H1 (cell line): Measurements from ENCODE around the gene CASQ1. TPM values are rescaled to one million over a fixed set of nuclear protein-coding genes. Genes with fewer than 3 reads are reported as not detected.

Experiments
- CBX5 ChIP-seq: fragments of 300-800, 300-1000 bp; sonication (generic); IDR thresholded peaks from 2 replicates; pipeline ENCODE4 v1.7.1; 2016; ENCODE audit warnings: antibody characterized with exemption, low read length, low read depth
- CHD7 ChIP-seq: fragments of 300-600 bp; sonication (generic); IDR thresholded peaks from 2 replicates; pipeline ENCODE4 v1.7.1; 2012; ENCODE audit warnings: low read length, moderate library complexity, mild to moderate bottlenecking, inconsistent platforms; ENCODE audit not compliant: insufficient replicate concordance
- KDM1A ChIP-seq: fragments of 200-600, 300-600 bp; sonication (generic); IDR thresholded peaks from 2 replicates; pipeline ENCODE4 v1.7.1; 2016; ENCODE audit warnings: mild to moderate bottlenecking, low read length, borderline replicate concordance
- RBBP5 ChIP-seq: IDR thresholded peaks from 2 replicates; pipeline ENCODE4 v1.7.1; 2012; ENCODE audit warnings: low read depth, mild to moderate bottlenecking, inconsistent platforms, low read length, moderate library complexity, borderline replicate concordance
- ZNF274 ChIP-seq: IDR thresholded peaks from 2 replicates; pipeline ENCODE4 v1.7.0; 2012; ENCODE audit warnings: low read length, borderline replicate concordance; ENCODE audit errors: extremely low read depth
- polyA plus RNA-seq, 7 experiments: library from polyadenylated mRNA; depleted of rRNA in 3 of 7; stranded (reverse) in 5 of 7; unstranded in 2 of 7; fragments of >200 nt in 5 of 7; fragments of 200-250 nt in 2 of 7; gene quantifications; 1 replicate in 5 of 7; 2 replicates in 1 of 7; 4 replicates in 1 of 7; pipeline versions ENCODE4 v1.2.1 to v1.2.3, GENCODE V29; 2011 to 2013; ENCODE audit warnings: missing spikeins in 2 of 7, mixed read lengths in 2 of 7
- total RNA-seq: library from RNA; stranded (reverse); fragmentation: NEBNext Ultra II Directional; extraction: Animal tissue kit (Norgen Biotek cat#: 25700); gene quantifications from 2 replicates; pipeline ENCODE4 v1.2.1, GENCODE V29; 2021

The CASQ1 gene
- total and polyA plus RNA-seq, 2 of the 8 experiments (the other 6 are each of a cell fraction or from before 2014, with no cell fraction given), result 0.80 to 1.3 TPM

GRCh38 chr1:160204526-160205241, 14.3 kb downstream of the CASQ1 start (continued):
- TF ChIP-seq KDM1A, result no peak
- no peak for TF ChIP-seq ZNF274
- no peak for TF ChIP-seq CHD7
- TF ChIP-seq CBX5, result no peak
- TF ChIP-seq RBBP5, result no peak
